ENCODE results near the gene GRAMD4. TPM values are rescaled to one million over a fixed set of nuclear protein-coding genes. Genes with fewer than 3 reads are reported as not detected.

Gene GRAMD4
- total RNA-seq, 1 donor from 2014 or later, result 85.7 TPM

- peaks cover 16% of the 10 kb centered on the region for H3K4me1 Mint-ChIP-seq (ENCODE audit: low read depth, unreplicated experiment)
- no peaks in the 10 kb centered on the region for H3K36me3 Mint-ChIP-seq (ENCODE audit: unreplicated experiment)
- H3K4me3 Mint-ChIP-seq (ENCODE audit: unreplicated experiment), result no peak overlapping the region
- peaks cover 5% of the 10 kb centered on the region for H3K27me3 Mint-ChIP-seq (ENCODE audit: unreplicated experiment)
- H3K9me3 Mint-ChIP-seq (ENCODE audit: unreplicated experiment), result peaks cover 3% of the 10 kb centered on the region
- no peak overlapping the region for H3K27ac Mint-ChIP-seq (ENCODE audit: unreplicated experiment)
- no peak for TF ChIP-seq CTCF (IDR thresholded peaks at IDR 0.05; ENCODE audit: partially characterized antibody, unreplicated experiment)
- no peak for DNase-seq
Measured at GRCh38 chr22:46587061-46587460, 33.1 kb upstream of the GRAMD4 start.

- H3K4me3 Mint-ChIP-seq (ENCODE audit: unreplicated experiment), result no peak overlapping the region
- H3K9me3 Mint-ChIP-seq (ENCODE audit: unreplicated experiment), result peaks cover 3% of the 10 kb centered on the region
- no peak overlapping the region for H3K27ac Mint-ChIP-seq (ENCODE audit: unreplicated experiment)
- H3K27me3 Mint-ChIP-seq (ENCODE audit: unreplicated experiment), result peaks cover 5% of the 10 kb centered on the region
- peaks cover 16% of the 10 kb centered on the region for H3K4me1 Mint-ChIP-seq (ENCODE audit: low read depth, unreplicated experiment)
- no peaks in the 10 kb centered on the region for H3K36me3 Mint-ChIP-seq (ENCODE audit: unreplicated experiment)
- DNase-seq, result no peak
- TF ChIP-seq CTCF (IDR thresholded peaks at IDR 0.05; ENCODE audit: partially characterized antibody, unreplicated experiment), result no peak
Measured at GRCh38 chr22:46587492-46588278, 32.5 kb upstream of the GRAMD4 start.

- no peak for DNase-seq
- H3K4me1 Mint-ChIP-seq (ENCODE audit: low read depth, unreplicated experiment), result peaks cover 16% of the 10 kb centered on the region
- peaks cover 5% of the 10 kb centered on the region for H3K27me3 Mint-ChIP-seq (ENCODE audit: unreplicated experiment)
Measured at GRCh38 chr22:46588279-46589140, 31.7 kb upstream of the GRAMD4 start.

GRCh38 chr22:46589141-46589748 lies 30.9 kb upstream of the GRAMD4 start:
- Mint-ChIP-seq H3K27ac (ENCODE audit: unreplicated experiment) (no peak overlapping the region), H3K36me3 (ENCODE audit: unreplicated experiment) (no peaks in the 10 kb centered on the region), H3K27me3 (ENCODE audit: unreplicated experiment) (peaks cover 4% of the 10 kb centered on the region), H3K4me1 (ENCODE audit: low read depth, unreplicated experiment) (peaks cover 13% of the 10 kb centered on the region), H3K4me3 (ENCODE audit: unreplicated experiment) (no peak overlapping the region), H3K9me3 (ENCODE audit: unreplicated experiment) (peaks cover 3% of the 10 kb centered on the region)
- TF ChIP-seq CTCF (IDR thresholded peaks at IDR 0.05; ENCODE audit: partially characterized antibody, unreplicated experiment), result no peak
- DNase-seq, result no peak

More at GRCh38 chr22:46588279-46589140, 31.7 kb upstream of the GRAMD4 start:
- no peaks in the 10 kb centered on the region for H3K36me3 Mint-ChIP-seq (ENCODE audit: unreplicated experiment)
- no peak overlapping the region for H3K4me3 Mint-ChIP-seq (ENCODE audit: unreplicated experiment)
- H3K9me3 Mint-ChIP-seq (ENCODE audit: unreplicated experiment), result peaks cover 3% of the 10 kb centered on the region
- TF ChIP-seq CTCF (IDR thresholded peaks at IDR 0.05; ENCODE audit: partially characterized antibody, unreplicated experiment), result no peak
- H3K27ac Mint-ChIP-seq (ENCODE audit: unreplicated experiment), result no peak overlapping the region

All from glutamatergic neuron (in vitro differentiated cells).